SK-N-SH (cell line): Measurements from ENCODE around the gene ETV6. TPM values are rescaled to one million over a fixed set of nuclear protein-coding genes. Genes with fewer than 3 reads are reported as not detected.

Experiments used
- CTCF ChIA-PET: fragments of 300-600, 350-600 bp; formaldehyde crosslinking; extraction: SDS; loops from one replicate; lab custom pipeline; 2021; lab: Yijun Ruan, JAX
- POLR2A ChIA-PET: fragments of 350-600 bp; sonication (Branson Sonifier 250); formaldehyde crosslinking; extraction: SDS; loops from one replicate; lab custom pipeline; 2020; ENCODE audit warnings: antibody characterized with exemption, inconsistent platforms; lab: Yijun Ruan, JAX
- DNase-seq: peaks from one replicate; pipeline ENCODE4 v3.0.0; 2012
- H2AFZ ChIP-seq: fragments of 200-600 bp; sonication (generic); 2 replicates; pipeline ENCODE4 v1.8.1; 2016; ENCODE audit warnings: antibody characterized with exemption, mild to moderate bottlenecking, low read depth
- H3F3A ChIP-seq: fragments of 200-600 bp; sonication (generic); replicated peaks from 2 replicates; pipeline ENCODE3; 2016; ENCODE audit warnings: antibody characterized with exemption, mild to moderate bottlenecking; ENCODE audit not compliant: insufficient read depth
- H3K27ac ChIP-seq, 2 experiments: fragments of 200-500 bp in 1 of 2; fragments of 200-600 bp in 1 of 2; sonication (Bioruptor generic) in 1 of 2; sonication (generic), shearing (Covaris generic) in 1 of 2; 2 replicates each; pipeline versions ENCODE4 v1.5.1 to v1.6.1; 2014 to 2016; ENCODE audit warnings: low read depth in 2 of 2, inconsistent platforms in 1 of 2, low read length in 1 of 2, mild to moderate bottlenecking in 1 of 2, mixed read lengths in 1 of 2
- H3K27me3 ChIP-seq: fragments of 200-600 bp; sonication (generic), shearing (Covaris generic); 2 replicates; pipeline ENCODE4 v1.6.1; 2016; ENCODE audit warnings: mixed run types; ENCODE audit not compliant: insufficient read depth
- H3K36me3 ChIP-seq, 2 experiments: fragments of 200-500 bp in 1 of 2; fragments of 200-600 bp in 1 of 2; sonication (Bioruptor generic) in 1 of 2; sonication (generic) in 1 of 2; replicated peaks in 1 of 2; 2 replicates each; pipeline versions ENCODE3 to v1.5.1; 2014 to 2016; ENCODE audit warnings: low read length in 1 of 2, mild to moderate bottlenecking in 1 of 2; ENCODE audit not compliant: insufficient read depth in 2 of 2, control insufficient read depth in 1 of 2
- H3K4me1 ChIP-seq, 2 experiments: fragments of 200-500 bp in 1 of 2; fragments of 200-600 bp in 1 of 2; sonication (Bioruptor generic) in 1 of 2; sonication (generic), shearing (Covaris generic) in 1 of 2; 2 replicates each; pipeline versions ENCODE4 v1.5.1 to v1.6.1; 2014 to 2016; ENCODE audit warnings: low read depth in 1 of 2, low read length in 1 of 2, mixed run types in 1 of 2; ENCODE audit not compliant: insufficient read depth in 2 of 2, control insufficient read depth in 1 of 2
- H3K4me2 ChIP-seq: fragments of 200-600 bp; sonication (generic), shearing (Covaris generic); 2 replicates; pipeline ENCODE4 v1.6.1; 2017; ENCODE audit warnings: mixed run types
- H3K4me3 ChIP-seq, 2 experiments: fragments of 200-500 bp in 1 of 2; fragments of 200-600 bp in 1 of 2; sonication (Bioruptor generic) in 1 of 2; sonication (generic), shearing (Covaris generic) in 1 of 2; 2 replicates each; pipeline versions ENCODE4 v1.5.1 to v1.8.1; 2014 to 2016; ENCODE audit warnings: low read depth in 2 of 2, inconsistent platforms in 1 of 2, low read length in 1 of 2, mild to moderate bottlenecking in 1 of 2, mixed read lengths in 1 of 2, moderate library complexity in 1 of 2
- H3K79me2 ChIP-seq: fragments of 200-600 bp; sonication (generic); 2 replicates; pipeline ENCODE4 v1.8.1; 2017; ENCODE audit warnings: mild to moderate bottlenecking; ENCODE audit not compliant: insufficient read depth
- H3K9ac ChIP-seq: fragments of 200-600 bp; sonication (generic); 2 replicates; pipeline ENCODE4 v1.6.1; 2017; ENCODE audit warnings: mixed run types
- H3K9me2 ChIP-seq: fragments of 200-600 bp; sonication (generic); 2 replicates; pipeline ENCODE4 v1.6.1; 2017; ENCODE audit warnings: mixed run types
- H3K9me3 ChIP-seq: fragments of 200-600 bp; sonication (generic); 2 replicates; pipeline ENCODE4 v1.6.1; 2017; ENCODE audit warnings: mixed run types, mild to moderate bottlenecking, moderate library complexity
- H4K20me1 ChIP-seq: fragments of 200-600 bp; sonication (generic); 2 replicates; pipeline ENCODE4 v1.6.1; 2017; ENCODE audit warnings: mild to moderate bottlenecking, mixed run types; ENCODE audit not compliant: insufficient read depth
- ELF1 ChIP-seq: IDR thresholded peaks from 2 replicates; pipeline ENCODE4 v1.4.0; 2012
- EP300 ChIP-seq, 2 experiments: IDR thresholded peaks; 2 replicates each; pipeline versions ENCODE4 v1.4.0 to v1.6.1; 2012; ENCODE audit warnings: borderline replicate concordance in 1 of 2, low read depth in 1 of 2, low read length in 1 of 2
- EZH2phosphoT487 ChIP-seq: fragments of 200-600 bp; sonication (generic); IDR thresholded peaks from 2 replicates; pipeline ENCODE4 v1.6.1; 2017; ENCODE audit warnings: low read depth, mixed run types, mild to moderate bottlenecking, antibody characterized with exemption, moderate library complexity, borderline replicate concordance
- GATA2 ChIP-seq: sonication (generic); formaldehyde crosslinking; IDR thresholded peaks from 2 replicates; pipeline ENCODE4 v1.5.0; 2020; ENCODE audit warnings: mild to moderate bottlenecking, missing genetic modification reagents
- MEF2A ChIP-seq: IDR thresholded peaks from 2 replicates; pipeline ENCODE4 v1.4.0; 2012; ENCODE audit warnings: low read depth, borderline replicate concordance
- NRF1 ChIP-seq: IDR thresholded peaks from 2 replicates; pipeline ENCODE4 v1.6.1; 2012; ENCODE audit warnings: low read depth, mild to moderate bottlenecking, low read length
- RAD21 ChIP-seq: IDR thresholded peaks from 2 replicates; pipeline ENCODE4 v1.6.1; 2012; ENCODE audit warnings: mild to moderate bottlenecking, low read length
- RCOR1 ChIP-seq: fragments of 150-350 bp; IDR thresholded peaks from 2 replicates; pipeline ENCODE4 v1.6.1; 2017; ENCODE audit warnings: antibody characterized with exemption, low read length
- RXRA ChIP-seq: IDR thresholded peaks from 2 replicates; pipeline ENCODE4 v1.4.0; 2012; ENCODE audit warnings: low read depth, mild to moderate bottlenecking, borderline replicate concordance
- SMC3 ChIP-seq: IDR thresholded peaks from 2 replicates; pipeline ENCODE4 v1.6.1; 2012; ENCODE audit warnings: low read depth, low read length, improper control_type of control experiment
- ZBTB33 ChIP-seq: IDR thresholded peaks from 2 replicates; pipeline ENCODE4 v1.4.0; 2012; ENCODE audit warnings: low read depth, borderline replicate concordance
- WGBS: methylation state at CpG from one replicate; pipeline ENCODE4 v1.1.6; 2017; ENCODE audit warnings: low lambda C conversion rate; 5-methylcytosine and 5-hydroxymethylcytosine counted together
- polyA plus RNA-seq, 3 experiments: library from polyadenylated mRNA; depleted of rRNA; stranded (reverse); fragments of >200 nt; gene quantifications; 2 replicates each; pipeline ENCODE4 v1.2.3, GENCODE V29; 2012
- TF ChIP-seq, protein P1 (sequence below): IDR thresholded peaks from 2 replicates; pipeline ENCODE4 v1.4.0; 2012; ENCODE audit warnings: low read depth
- TF ChIP-seq, protein P2 (sequence below): fragments of 150-350 bp; IDR thresholded peaks from 2 replicates; pipeline ENCODE4 v1.6.1; 2017; ENCODE audit warnings: antibody characterized with exemption, low read length, low read depth, borderline replicate concordance
- TF ChIP-seq, protein P3 (sequence below): IDR thresholded peaks from 2 replicates; pipeline ENCODE4 v1.6.1; 2012; ENCODE audit warnings: mild to moderate bottlenecking, low read depth, low read length, moderate library complexity
- TF ChIP-seq, protein P4 (sequence below): IDR thresholded peaks from 2 replicates; pipeline ENCODE4; 2012

The ETV6 gene
- polyA plus RNA-seq, 1 of the 3 experiments (the other 2 are of a cell fraction): 4.0 TPM

DNA sequence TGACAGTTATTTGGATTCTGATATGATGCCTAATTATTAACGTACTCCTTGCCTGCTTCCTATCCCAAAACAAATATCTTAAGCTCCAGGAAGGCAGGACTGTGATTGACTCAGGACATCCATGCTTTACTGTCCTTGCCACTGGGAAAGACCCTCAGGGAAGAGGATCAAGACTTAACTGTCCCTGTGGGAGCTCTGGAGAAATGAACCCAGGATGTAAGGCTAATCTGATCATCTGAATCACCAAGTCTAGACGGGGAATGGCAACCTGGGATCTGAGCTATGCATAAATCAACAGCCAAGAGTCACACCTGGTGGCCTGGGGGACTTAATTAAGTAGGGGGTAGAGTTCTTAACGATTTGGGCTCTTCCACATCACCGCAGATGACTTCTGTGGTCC, 268.0 kb downstream of the ETV6 start:
- H3K79me2 ChIP-seq: no peaks in the 10 kb centered on the region
- POLR2A ChIA-PET: no interaction called here
- no peak overlapping the region for H2AFZ ChIP-seq
- no peaks in the 10 kb centered on the region for H3K9me3 ChIP-seq
- no peaks in the 10 kb centered on the region; the same call in 1 of the 2 replicates for H3K27me3 ChIP-seq
- no peaks in the 10 kb centered on the region for H3K4me1 ChIP-seq
- no peaks in the 10 kb centered on the region for H3F3A ChIP-seq
- no peak overlapping the region for H3K4me2 ChIP-seq
- WGBS: 41% methylated on average over 4 of the region's 4 CpGs
- H4K20me1 ChIP-seq: no peaks in the 10 kb centered on the region
- no peak overlapping the region for H3K9ac ChIP-seq
- no peak overlapping the region for H3K4me3 ChIP-seq
- H3K36me3 ChIP-seq: no peaks in the 10 kb centered on the region
- no peak for TF ChIP-seq EZH2phosphoT487
- TF ChIP-seq GATA2 (CRISPR knock-in tag): no peak
- no peak for TF ChIP-seq SMC3
- TF ChIP-seq MEF2A: no peak
- TF ChIP-seq, protein P1, sequence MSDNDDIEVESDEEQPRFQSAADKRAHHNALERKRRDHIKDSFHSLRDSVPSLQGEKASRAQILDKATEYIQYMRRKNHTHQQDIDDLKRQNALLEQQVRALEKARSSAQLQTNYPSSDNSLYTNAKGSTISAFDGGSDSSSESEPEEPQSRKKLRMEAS: no peak
- TF ChIP-seq RCOR1: no peak
- TF ChIP-seq EP300 (IDR thresholded peaks at IDR 0.05; ENCODE audit: borderline replicate concordance in 1 of 2, low read depth in 1 of 2, low read length in 1 of 2): no peak
- no peak for TF ChIP-seq ELF1
- TF ChIP-seq, protein P2, sequence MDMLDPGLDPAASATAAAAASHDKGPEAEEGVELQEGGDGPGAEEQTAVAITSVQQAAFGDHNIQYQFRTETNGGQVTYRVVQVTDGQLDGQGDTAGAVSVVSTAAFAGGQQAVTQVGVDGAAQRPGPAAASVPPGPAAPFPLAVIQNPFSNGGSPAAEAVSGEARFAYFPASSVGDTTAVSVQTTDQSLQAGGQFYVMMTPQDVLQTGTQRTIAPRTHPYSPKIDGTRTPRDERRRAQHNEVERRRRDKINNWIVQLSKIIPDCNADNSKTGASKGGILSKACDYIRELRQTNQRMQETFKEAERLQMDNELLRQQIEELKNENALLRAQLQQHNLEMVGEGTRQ: no peak
- no peak for TF ChIP-seq NRF1
- no peak for TF ChIP-seq RXRA
- TF ChIP-seq RAD21: no peak
- TF ChIP-seq, protein P3, sequence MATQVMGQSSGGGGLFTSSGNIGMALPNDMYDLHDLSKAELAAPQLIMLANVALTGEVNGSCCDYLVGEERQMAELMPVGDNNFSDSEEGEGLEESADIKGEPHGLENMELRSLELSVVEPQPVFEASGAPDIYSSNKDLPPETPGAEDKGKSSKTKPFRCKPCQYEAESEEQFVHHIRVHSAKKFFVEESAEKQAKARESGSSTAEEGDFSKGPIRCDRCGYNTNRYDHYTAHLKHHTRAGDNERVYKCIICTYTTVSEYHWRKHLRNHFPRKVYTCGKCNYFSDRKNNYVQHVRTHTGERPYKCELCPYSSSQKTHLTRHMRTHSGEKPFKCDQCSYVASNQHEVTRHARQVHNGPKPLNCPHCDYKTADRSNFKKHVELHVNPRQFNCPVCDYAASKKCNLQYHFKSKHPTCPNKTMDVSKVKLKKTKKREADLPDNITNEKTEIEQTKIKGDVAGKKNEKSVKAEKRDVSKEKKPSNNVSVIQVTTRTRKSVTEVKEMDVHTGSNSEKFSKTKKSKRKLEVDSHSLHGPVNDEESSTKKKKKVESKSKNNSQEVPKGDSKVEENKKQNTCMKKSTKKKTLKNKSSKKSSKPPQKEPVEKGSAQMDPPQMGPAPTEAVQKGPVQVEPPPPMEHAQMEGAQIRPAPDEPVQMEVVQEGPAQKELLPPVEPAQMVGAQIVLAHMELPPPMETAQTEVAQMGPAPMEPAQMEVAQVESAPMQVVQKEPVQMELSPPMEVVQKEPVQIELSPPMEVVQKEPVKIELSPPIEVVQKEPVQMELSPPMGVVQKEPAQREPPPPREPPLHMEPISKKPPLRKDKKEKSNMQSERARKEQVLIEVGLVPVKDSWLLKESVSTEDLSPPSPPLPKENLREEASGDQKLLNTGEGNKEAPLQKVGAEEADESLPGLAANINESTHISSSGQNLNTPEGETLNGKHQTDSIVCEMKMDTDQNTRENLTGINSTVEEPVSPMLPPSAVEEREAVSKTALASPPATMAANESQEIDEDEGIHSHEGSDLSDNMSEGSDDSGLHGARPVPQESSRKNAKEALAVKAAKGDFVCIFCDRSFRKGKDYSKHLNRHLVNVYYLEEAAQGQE: no peak
- TF ChIP-seq ZBTB33: no peak
- TF ChIP-seq, protein P4, sequence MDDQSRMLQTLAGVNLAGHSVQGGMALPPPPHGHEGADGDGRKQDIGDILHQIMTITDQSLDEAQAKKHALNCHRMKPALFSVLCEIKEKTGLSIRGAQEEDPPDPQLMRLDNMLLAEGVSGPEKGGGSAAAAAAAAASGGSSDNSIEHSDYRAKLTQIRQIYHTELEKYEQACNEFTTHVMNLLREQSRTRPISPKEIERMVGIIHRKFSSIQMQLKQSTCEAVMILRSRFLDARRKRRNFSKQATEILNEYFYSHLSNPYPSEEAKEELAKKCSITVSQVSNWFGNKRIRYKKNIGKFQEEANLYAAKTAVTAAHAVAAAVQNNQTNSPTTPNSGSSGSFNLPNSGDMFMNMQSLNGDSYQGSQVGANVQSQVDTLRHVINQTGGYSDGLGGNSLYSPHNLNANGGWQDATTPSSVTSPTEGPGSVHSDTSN: no peak
- TF ChIP-seq, all 33 proteins: peak for 0
- Histone ChIP-seq H3K9me2 (no peaks in the 10 kb centered on the region), H3K27ac (no peak overlapping the region)
- CTCF ChIA-PET: no interaction called here
- no peak for DNase-seq
